ENCODE data around the gene SNX8. TPM values are rescaled to one million over a fixed set of nuclear protein-coding genes. Genes with fewer than 3 reads are reported as not detected.
A peak's percentile ranks its signal among the peaks of the same experiment; 100 is the strongest.

Gene SNX8
- total RNA-seq, 2 donors from 2014 or later: 20.0 to 23.0 TPM

DNA sequence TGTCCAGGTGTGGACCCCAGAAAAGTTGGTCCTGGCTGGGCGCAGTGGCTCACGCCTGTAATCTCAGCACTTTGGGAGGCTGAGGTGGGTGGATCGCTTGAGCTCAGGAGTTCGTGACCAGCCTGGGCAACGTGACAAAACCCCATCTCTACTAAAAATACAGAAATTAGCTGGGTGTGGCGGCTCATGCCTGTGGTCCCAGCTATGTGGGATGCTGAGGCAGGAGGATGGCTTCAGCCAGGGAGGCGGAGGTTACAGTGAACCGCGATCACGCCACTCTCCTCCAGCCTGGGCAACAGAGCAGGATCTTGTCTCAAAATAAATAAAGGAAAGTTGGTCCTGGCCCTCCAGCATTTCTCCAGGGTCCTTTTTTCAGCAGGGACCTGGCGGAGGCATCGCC is 70.8 kb downstream of the SNX8 start:
- Histone ChIP-seq H3K36me3 (peaks cover 9% of the 10 kb centered on the region), H3K4me3 (no peak overlapping the region), H3K27ac (no peak overlapping the region), H3K27me3 (no peaks in the 10 kb centered on the region), H3K9me3 (no peaks in the 10 kb centered on the region), H3K4me1 (peaks cover 0 to 22% of the 10 kb centered on the region in 2 donors)
- TF ChIP-seq, protein P1, sequence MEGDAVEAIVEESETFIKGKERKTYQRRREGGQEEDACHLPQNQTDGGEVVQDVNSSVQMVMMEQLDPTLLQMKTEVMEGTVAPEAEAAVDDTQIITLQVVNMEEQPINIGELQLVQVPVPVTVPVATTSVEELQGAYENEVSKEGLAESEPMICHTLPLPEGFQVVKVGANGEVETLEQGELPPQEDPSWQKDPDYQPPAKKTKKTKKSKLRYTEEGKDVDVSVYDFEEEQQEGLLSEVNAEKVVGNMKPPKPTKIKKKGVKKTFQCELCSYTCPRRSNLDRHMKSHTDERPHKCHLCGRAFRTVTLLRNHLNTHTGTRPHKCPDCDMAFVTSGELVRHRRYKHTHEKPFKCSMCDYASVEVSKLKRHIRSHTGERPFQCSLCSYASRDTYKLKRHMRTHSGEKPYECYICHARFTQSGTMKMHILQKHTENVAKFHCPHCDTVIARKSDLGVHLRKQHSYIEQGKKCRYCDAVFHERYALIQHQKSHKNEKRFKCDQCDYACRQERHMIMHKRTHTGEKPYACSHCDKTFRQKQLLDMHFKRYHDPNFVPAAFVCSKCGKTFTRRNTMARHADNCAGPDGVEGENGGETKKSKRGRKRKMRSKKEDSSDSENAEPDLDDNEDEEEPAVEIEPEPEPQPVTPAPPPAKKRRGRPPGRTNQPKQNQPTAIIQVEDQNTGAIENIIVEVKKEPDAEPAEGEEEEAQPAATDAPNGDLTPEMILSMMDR (IDR thresholded peaks at IDR 0.05): no peak
- DNase-seq (ENCODE audit: low spot score): no peak

DNA sequence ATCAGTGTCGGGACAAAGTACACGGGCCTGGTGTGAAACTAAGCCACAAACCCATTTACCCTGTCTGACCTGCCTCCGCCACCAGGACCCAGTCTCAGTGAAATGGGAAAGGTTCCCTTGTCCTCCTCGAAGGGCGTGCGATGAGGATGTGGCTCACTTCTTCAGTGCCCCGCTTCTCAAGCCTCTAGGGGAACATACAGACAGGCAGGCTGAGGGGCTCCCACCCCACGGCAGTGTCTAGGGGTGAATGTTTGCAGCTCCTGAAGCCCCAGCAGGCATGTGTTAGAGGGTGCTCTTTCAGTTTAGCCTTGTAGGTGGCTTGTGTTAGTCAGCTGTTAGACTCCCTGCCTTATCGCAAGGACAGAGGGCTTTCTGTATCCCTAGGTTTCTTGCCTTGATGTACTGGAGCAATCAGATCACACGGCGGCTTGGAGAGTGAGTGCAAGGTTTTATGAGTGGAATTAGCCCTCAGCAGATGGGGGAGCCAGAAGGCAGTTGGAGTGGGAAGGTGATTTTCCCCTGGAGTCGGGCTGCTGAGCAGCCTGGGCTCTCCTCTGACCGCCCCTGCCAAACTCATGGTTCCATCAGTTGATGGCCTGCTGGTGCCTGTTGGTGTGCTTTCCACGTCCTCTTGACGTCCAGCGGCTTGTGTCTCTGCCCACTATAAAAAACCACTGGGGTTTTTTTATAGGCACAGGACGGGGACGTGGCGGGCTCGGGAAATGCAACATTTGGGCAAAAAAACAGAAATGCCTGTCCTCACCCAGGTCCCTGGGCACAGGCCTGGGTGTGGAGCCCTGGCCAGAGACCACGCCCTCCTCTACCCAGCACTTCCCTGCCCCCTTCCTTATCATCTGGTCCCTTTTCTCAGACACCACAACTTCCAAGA is 71.5 kb downstream of the SNX8 start:
- TF ChIP-seq, protein P1 (IDR thresholded peaks at IDR 0.05): no peak
- Histone ChIP-seq H3K4me3 (peak overlapping the region; percentile 91 to 100), H3K4me1 (peaks cover 0 to 22% of the 10 kb centered on the region in 2 donors)

DNA sequence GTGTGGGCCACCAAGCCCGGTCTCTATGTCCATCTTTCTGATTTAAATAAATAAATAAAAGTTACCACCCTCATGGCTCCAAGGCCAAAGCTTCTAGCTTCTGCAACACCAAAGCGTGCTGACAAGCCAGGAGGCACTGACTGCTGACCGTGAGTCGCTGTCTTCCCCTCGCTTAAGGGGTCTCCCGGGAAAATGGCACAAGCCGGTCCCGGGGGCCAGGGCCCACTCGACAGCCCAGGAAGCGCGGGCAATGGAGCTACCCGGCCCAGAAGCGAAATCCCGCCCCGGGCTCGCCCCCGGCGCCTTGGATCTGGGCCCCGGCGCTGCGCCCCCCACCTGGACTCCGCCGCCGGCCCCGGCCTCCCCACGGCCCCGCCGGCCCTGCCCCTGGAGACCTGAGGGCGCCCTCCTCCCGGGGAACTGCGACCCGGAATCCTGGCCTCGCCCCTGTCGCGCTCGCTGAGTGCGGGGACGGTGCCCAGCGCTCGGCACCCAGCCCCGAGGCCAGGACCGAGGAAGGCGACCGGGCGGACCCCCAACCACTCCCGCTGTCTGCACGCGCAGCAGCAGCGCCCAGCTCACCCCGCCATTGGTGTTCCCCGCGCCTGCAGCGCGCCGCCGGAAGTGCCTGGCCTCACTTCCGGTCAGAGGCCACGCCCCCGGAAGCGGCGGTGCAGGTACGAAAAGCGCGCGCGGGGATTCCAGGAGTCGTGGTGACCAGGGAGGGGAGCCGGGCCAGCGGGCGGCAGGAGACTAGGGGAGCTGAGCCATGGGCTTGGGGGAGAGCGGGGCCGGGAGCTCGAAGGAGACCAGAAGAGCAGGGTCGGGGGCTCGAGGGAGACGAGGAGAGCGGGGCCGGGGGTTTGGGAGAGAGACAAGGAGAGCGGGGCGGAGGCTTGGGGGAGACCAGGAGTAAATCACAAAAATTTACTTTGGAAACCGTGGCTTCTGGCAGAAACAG is 72.4 kb downstream of the SNX8 start, which contains the start of the genes MRM2 and NUDT1:
MRM2 (minus strand) TSS at position 626 of the 961 bp plus-strand sequence; CDS start at position 590, 36 bp downstream.
NUDT1 (plus strand) TSS at position 647 of the 961 bp plus-strand sequence. CDS start 2,349 bp downstream, outside the sequence.
- Histone ChIP-seq H3K4me1 (peaks cover 0 to 22% of the 10 kb centered on the region in 2 donors), H3K9me3 (no peaks in the 10 kb centered on the region), H3K27me3 (no peaks in the 10 kb centered on the region), H3K36me3 (peaks cover 18% of the 10 kb centered on the region), H3K27ac (peak within 1 kb of the TSS; percentile 67 to 73), H3K4me3 (peak within 1 kb of the TSS; percentile 91 to 100)
- peak; percentile 85 for DNase-seq (ENCODE audit: low spot score)
- TF ChIP-seq, protein P1 (IDR thresholded peaks at IDR 0.05): no peak

More for the DNA sequence above, 71.5 kb downstream of the SNX8 start:
- H3K9me3 ChIP-seq: no peaks in the 10 kb centered on the region
- peaks cover 16% of the 10 kb centered on the region for H3K36me3 ChIP-seq
- H3K27me3 ChIP-seq: no peaks in the 10 kb centered on the region
- DNase-seq (ENCODE audit: low spot score): no peak
- H3K27ac ChIP-seq: peak overlapping the region in 1 of 2 donors; percentile 73

DNA sequence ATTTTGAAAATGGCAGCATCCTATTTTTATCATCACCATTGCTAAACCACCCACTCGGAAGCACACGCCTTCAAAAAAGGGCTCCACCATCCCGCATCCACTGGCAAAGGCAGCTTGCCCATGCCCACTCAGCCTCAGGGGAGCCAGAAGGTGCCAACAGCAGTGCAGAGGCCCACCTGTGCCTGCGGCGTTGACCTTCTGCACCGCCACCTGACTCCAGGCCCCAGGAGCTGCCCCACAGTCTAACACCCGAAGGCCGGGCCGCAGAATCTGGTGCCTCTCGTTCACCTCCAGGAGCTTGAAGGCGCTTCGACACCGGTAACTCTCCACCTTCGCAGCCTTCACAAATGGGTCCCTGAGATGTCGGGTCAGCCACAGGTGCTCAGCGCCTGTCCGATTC is 75.0 kb downstream of the SNX8 start:
- H3K36me3 ChIP-seq: peaks cover 26% of the 10 kb centered on the region
- peaks cover 0 to 22% of the 10 kb centered on the region in 2 donors for H3K4me1 ChIP-seq
- no peak for DNase-seq (ENCODE audit: low spot score)
- H3K9me3 ChIP-seq: no peaks in the 10 kb centered on the region
- H3K27ac ChIP-seq: no peak overlapping the region
- TF ChIP-seq, protein P1 (IDR thresholded peaks at IDR 0.05): no peak
- no peaks in the 10 kb centered on the region for H3K27me3 ChIP-seq
- no peak overlapping the region for H3K4me3 ChIP-seq

- Histone ChIP-seq H3K4me3 (no peak overlapping the region), H3K9me3 (no peaks in the 10 kb centered on the region)
- peak; percentile 67 for DNase-seq (ENCODE audit: low spot score)
Measured at GRCh38 chr7:2237109-2237602, 77.1 kb downstream of the SNX8 start.

More at GRCh38 chr7:2237109-2237602, 77.1 kb downstream of the SNX8 start:
- TF ChIP-seq, protein P1 (IDR thresholded peaks at IDR 0.05): no peak
- Histone ChIP-seq H3K27ac (peak overlapping the region; percentile 43 to 72), H3K36me3 (peaks cover 26% of the 10 kb centered on the region), H3K4me1 (peaks cover 0 to 18% of the 10 kb centered on the region in 2 donors), H3K27me3 (no peaks in the 10 kb centered on the region)
